NCI-H446 (cell line): Measurements from ENCODE around the gene MRPS30.
A peak's percentile ranks its signal among the peaks of the same experiment; 100 is the strongest.
"Not testable (repeated sequence)": the region's sequence is repeated elsewhere in the genome, so short reads cannot be mapped to it uniquely, and the experiment has no call there.

Source experiments
- DNase-seq, 2 experiments: peaks; one replicate each; lab custom pipeline; 2025; lab: John Stamatoyannopoulos, UW

The MRPS30 gene

DNA sequence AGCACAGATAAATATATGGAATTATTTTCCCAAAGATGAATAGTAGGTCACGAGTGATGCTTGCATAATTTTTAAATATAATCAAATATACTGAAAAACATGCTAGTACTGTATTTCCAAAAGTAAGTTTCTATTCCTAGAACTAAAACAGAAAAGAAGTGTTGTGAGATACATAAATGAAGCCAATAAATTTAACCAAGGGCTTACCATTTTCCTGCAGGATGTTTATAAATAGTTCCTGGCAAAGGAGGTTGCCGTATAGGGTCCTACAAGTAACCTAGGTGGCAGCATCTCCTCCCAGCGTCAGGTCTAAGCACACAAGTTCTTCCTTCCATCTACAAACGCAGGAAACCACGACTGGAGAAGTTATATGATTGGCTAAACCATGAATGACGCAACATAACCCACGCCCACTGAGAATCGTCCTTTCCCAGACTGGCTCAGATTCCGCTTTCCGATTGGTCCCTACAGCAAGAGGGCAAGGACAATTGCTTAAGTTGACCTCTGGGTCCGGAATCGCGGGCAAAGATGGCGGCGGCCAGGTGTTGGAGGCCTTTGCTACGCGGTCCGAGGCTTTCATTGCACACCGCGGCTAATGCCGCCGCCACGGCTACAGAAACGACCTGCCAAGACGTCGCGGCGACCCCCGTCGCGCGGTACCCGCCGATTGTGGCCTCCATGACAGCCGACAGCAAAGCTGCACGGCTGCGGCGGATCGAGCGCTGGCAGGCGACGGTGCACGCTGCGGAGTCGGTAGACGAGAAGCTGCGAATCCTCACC, at the start of gene MRPS30:
Gene MRPS30 (plus strand): TSS at position 513 of the 780 bp plus-strand sequence. CDS start 16 bp downstream, at position 529.
- peak; percentile 99 to 100 for DNase-seq

- no peak for DNase-seq
Observed at GRCh38 chr5:44769200-44769876, 39.4 kb upstream of the MRPS30 start.

GRCh38 chr5:44769877-44770209, 38.9 kb upstream of the MRPS30 start:
- no peak for DNase-seq

DNA sequence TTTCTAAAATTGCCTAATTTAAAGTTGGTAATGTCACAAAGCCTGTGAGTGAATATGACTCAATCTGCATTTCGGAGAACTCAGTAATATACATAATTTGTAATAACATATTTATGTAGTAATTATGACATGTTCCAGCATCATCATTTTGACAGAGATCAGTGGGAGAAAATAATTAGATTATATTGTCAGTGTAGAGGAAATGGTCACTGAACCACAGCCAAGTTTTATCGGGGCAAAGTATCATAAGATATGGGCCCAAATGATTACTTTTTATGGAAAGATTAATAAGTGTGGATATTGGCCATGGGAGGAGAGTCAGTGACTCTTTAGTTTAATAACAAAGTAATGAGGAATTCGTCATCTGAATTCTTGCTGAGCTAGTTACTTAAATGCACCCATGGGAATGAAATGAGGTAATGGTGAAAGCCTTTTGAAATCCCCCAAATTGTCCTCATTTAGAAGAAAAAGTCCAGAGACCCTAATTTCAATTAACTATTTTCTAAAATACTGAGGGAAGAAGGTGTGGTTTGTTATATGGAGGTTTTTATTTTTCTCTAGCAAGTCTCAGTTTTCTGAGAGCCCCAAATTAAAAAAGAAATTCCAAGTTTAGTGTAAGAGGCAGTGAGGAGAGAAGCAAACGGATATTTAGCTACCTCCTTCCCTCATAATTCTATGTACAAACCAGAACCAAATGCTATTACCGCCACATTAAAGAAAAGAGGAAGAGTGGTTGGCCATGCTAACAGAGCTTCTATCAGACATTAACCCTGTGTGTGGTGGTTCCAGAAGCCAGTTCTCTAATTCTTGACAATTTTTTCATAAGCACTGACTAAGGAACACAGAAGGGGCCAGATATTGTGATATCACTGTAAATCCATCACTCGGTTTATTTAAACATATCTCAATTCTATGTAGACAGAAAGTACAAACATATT, 37.7 kb upstream of the MRPS30 start:
- no peak for DNase-seq

GRCh38 chr5:44772397-44772796, 36.4 kb upstream of the MRPS30 start:
- not testable (repeated sequence) for DNase-seq

GRCh38 chr5:44774279-44774880, 34.4 kb upstream of the MRPS30 start:
- peak; percentile 40 to 83 for DNase-seq

GRCh38 chr5:44779167-44779566, 29.6 kb upstream of the MRPS30 start:
- no peak for DNase-seq

- no peak for DNase-seq
Observed at GRCh38 chr5:44783634-44784315, 25.0 kb upstream of the MRPS30 start.

- DNase-seq: no peak
Observed at GRCh38 chr5:44787731-44788130, 21.0 kb upstream of the MRPS30 start.

GRCh38 chr5:44789372-44789995, 19.3 kb upstream of the MRPS30 start:
- DNase-seq: not testable (repeated sequence)

DNA sequence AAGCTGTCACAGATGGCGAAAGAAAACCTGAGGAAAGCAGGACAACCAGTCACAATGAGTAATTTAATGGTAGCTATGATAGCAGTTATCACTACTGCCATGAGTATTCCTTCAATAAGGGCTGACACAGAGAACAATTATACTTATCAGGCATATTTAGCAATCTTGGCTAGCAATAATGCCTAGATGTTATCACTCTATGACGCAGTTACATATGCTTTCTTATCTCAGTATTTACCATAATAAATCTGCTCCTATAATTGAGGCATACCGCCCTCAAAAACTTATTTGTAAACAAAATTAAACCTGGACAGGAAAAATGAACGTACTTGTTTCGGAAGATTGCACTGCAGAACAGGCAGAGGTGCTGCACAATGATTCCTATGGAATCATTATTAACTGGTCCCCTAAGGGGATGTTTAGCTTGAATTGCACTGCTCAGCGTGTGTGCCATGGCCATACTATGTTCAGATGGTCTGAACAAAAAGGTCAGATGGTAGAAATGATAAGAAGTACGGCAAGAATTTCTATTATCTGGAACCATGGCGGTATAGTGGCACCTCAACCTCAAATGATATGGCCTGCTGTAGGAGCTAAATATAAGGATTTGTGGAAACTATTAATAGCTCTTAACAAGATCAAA, 16.6 kb upstream of the MRPS30 start:
- not testable (repeated sequence) for DNase-seq

DNA sequence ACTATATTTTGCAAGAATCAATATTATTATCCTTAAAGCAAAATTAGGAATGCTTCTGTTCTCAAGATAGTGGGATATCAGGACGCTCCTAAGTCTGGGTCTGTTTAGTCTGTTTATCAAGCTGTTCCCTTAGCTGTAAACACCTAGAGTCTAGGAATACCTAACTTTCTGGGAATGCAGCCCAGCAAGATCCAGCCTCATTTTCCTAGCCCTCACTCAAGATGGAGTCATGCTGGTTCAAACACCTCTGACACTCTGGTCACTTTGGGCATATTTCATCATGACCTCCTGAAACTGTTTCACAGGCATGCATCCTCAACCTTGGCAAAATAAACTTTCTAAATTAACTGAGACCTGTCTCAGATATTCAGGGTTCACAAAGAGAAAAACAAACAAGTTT, 14.4 kb upstream of the MRPS30 start:
- DNase-seq: no peak

DNA sequence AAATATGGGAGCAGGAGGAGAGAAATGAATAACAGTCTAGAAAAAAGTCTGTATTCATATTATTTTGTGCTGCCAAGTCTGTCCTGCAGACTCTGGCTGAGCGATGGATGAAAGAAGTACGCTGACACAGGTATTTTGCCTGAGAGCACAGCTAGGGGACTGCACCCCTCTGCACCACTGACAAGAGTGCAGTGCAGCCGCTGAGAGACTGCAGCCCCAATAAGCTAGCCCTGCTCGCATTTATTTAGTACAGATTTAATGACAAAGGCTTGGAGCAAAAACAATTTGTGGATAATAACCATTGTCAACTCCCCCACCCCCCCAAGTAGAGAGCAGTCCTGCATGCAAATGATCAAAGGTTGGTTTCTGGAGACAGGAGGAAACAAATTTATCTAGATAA, 13.3 kb upstream of the MRPS30 start:
- no peak for DNase-seq

GRCh38 chr5:44797841-44798240, 10.9 kb upstream of the MRPS30 start:
- DNase-seq: no peak

DNA sequence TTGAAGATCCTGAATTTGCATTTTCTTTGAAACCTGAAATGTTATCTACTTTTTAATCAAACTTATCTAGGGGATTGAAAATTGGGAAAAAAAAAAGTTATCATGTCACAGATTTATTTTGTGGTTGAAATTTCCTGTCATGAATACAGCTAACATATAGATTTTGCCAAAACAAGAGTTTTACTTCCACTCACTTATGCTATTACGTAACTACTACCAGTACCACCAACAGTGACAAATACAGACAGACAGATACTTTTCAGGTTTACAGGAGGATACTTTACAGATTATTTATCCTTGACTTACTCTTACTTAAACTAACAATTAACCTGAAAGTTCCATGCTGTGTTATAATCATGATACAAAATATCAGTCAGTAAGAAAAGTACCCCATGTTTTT, 6.8 kb upstream of the MRPS30 start:
- DNase-seq: no peak

- no peak for DNase-seq
Observed at GRCh38 chr5:44806608-44807007, 2.1 kb upstream of the MRPS30 start.

DNA sequence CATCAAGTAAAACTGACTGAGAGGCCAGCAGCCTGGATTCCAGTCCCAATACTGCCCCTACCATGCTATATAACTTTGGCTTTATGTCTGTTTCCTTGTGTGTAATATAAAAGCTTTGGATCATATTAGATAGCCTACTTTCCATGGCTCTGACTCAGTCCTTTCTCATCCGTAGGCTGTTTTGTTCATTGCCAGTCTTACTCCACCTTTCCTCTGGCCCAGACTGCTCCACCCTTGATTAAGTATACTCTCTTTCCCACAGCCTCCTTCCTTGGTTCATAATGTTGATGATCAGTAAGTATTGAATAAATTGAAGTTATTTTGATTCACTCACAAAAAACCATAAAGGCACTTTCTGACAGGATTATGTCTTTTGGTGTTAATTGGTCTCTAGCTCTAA, 1.5 kb upstream of the MRPS30 start:
- no peak for DNase-seq

GRCh38 chr5:44809215-44809955, 638 bp downstream of the MRPS30 start:
- DNase-seq: peak; percentile 31 to 56

- DNase-seq: no peak
Observed at GRCh38 chr5:44809956-44810420, 1.2 kb downstream of the MRPS30 start.

DNA sequence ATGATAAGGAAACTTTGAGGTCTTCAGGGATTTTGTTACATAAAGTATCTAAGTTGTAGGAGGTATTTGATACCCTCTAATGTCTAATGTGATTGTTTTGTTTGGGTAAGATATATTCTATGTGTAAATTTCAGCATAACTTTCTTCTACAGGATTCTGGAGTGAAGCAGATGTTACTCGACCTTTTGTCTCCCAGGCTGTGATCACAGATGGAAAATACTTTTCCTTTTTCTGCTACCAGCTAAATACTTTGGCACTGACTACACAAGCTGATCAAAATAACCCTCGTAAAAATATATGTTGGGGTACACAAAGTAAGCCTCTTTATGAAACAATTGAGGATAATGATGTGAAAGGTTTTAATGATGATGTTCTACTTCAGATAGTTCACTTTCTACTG, 6.0 kb downstream of the MRPS30 start:
- no peak for DNase-seq
